Trophoblast cell (in vitro differentiated cells and primary cell): Measurements from ENCODE around the gene FNDC3B.

Source experiments
- DNase-seq, 2 donors: peaks; one replicate each; pipeline ENCODE4 v3.0.0-alpha.2; 2016
- H2AFZ ChIP-seq: 2 replicates; pipeline ENCODE4 v1.6.1; 2013; ENCODE audit warnings: low read length, moderate library complexity, mild to moderate bottlenecking; ENCODE audit not compliant: insufficient read depth, poor library complexity
- H2AK5ac ChIP-seq: 2 replicates; pipeline ENCODE4 v1.6.1; 2013; ENCODE audit warnings: mild to moderate bottlenecking, low read length
- H2BK120ac ChIP-seq: 2 replicates; pipeline ENCODE4 v1.6.1; 2013; ENCODE audit warnings: low read length, mild to moderate bottlenecking, moderate library complexity; ENCODE audit not compliant: insufficient read depth, poor library complexity
- H2BK12ac ChIP-seq: 2 replicates; pipeline ENCODE4 v1.6.1; 2013; ENCODE audit warnings: mild to moderate bottlenecking, low read length, moderate library complexity
- H2BK5ac ChIP-seq: 2 replicates; pipeline ENCODE4 v1.6.1; 2013; ENCODE audit warnings: low read length, low read depth, moderate library complexity, mild to moderate bottlenecking; ENCODE audit not compliant: poor library complexity
- H3K14ac ChIP-seq: 2 replicates; pipeline ENCODE4 v1.6.1; 2013; ENCODE audit warnings: mild to moderate bottlenecking, low read length
- H3K18ac ChIP-seq: 2 replicates; pipeline ENCODE4 v1.6.1; 2013; ENCODE audit warnings: mild to moderate bottlenecking, low read length
- H3K23ac ChIP-seq: 2 replicates; pipeline ENCODE4 v1.6.1; 2013; ENCODE audit warnings: low read length
- H3K27ac ChIP-seq: 2 replicates; pipeline ENCODE4 v1.5.1; 2013; ENCODE audit warnings: low read depth, mild to moderate bottlenecking, inconsistent platforms, low read length, moderate library complexity
- H3K27me3 ChIP-seq: 2 replicates; pipeline ENCODE4 v1.6.1; 2013; ENCODE audit warnings: inconsistent platforms, mild to moderate bottlenecking, low read length, moderate library complexity; ENCODE audit not compliant: insufficient read depth
- H3K36me3 ChIP-seq, 2 experiments: 1 replicate in 1 of 2; 2 replicates in 1 of 2; pipeline ENCODE4 v1.6.1; 2013; ENCODE audit warnings: low read length in 2 of 2, mild to moderate bottlenecking in 2 of 2, moderate library complexity in 1 of 2; ENCODE audit not compliant: insufficient read depth in 2 of 2, control insufficient read depth in 1 of 2
- H3K4ac ChIP-seq: 2 replicates; pipeline ENCODE4 v1.6.1; 2013; ENCODE audit warnings: low read depth, mild to moderate bottlenecking, low read length, moderate library complexity
- H3K4me1 ChIP-seq, 2 experiments: 1 replicate in 1 of 2; 2 replicates in 1 of 2; pipeline ENCODE4 v1.6.1; 2013; ENCODE audit warnings: low read length in 2 of 2, mild to moderate bottlenecking in 2 of 2, moderate library complexity in 1 of 2; ENCODE audit not compliant: insufficient read depth in 2 of 2, control insufficient read depth in 1 of 2
- H3K4me2 ChIP-seq: 2 replicates; pipeline ENCODE4 v1.6.1; 2013; ENCODE audit warnings: inconsistent platforms, mild to moderate bottlenecking, low read length, moderate library complexity
- H3K4me3 ChIP-seq: 2 replicates; pipeline ENCODE4 v1.5.1; 2013; ENCODE audit warnings: mild to moderate bottlenecking, low read depth, low read length, inconsistent platforms
- H3K79me1 ChIP-seq: one replicate; pipeline ENCODE4 v1.6.1; 2013; ENCODE audit warnings: low read length
- H3K79me2 ChIP-seq: 2 replicates; pipeline ENCODE4 v1.6.1; 2013; ENCODE audit warnings: low read length, mild to moderate bottlenecking; ENCODE audit not compliant: control insufficient read depth, insufficient read depth, poor library complexity
- H3K9ac ChIP-seq: 2 replicates; pipeline ENCODE4 v1.6.1; 2013; ENCODE audit warnings: mild to moderate bottlenecking, low read length
- H3K9me3 ChIP-seq: 2 replicates; pipeline ENCODE4 v1.6.1; 2013; ENCODE audit warnings: low read depth, mild to moderate bottlenecking, control low read depth, inconsistent platforms, low read length; ENCODE audit not compliant: insufficient read depth
- H4K12ac ChIP-seq: 2 replicates; pipeline ENCODE4 v1.6.1; 2013; ENCODE audit warnings: low read depth, mild to moderate bottlenecking, low read length, moderate library complexity
- H4K8ac ChIP-seq: 2 replicates; pipeline ENCODE4 v1.6.1; 2013; ENCODE audit warnings: low read depth, mild to moderate bottlenecking, low read length, moderate library complexity
- H4K91ac ChIP-seq: one replicate; pipeline ENCODE4 v1.6.1; 2013; ENCODE audit warnings: low read depth, mild to moderate bottlenecking, low read length, moderate library complexity
- WGBS: extraction: QIAGEN DNeasy Blood & Tissue Kit; methylation state at CpG from one replicate; pipeline ENCODE4 v1.1.7; 2013; ENCODE audit warnings: missing lambda C conversion rate; ENCODE audit not compliant: insufficient read length, insufficient coverage; ENCODE audit errors: extremely low coverage; 5-methylcytosine and 5-hydroxymethylcytosine counted together

The FNDC3B gene

DNA sequence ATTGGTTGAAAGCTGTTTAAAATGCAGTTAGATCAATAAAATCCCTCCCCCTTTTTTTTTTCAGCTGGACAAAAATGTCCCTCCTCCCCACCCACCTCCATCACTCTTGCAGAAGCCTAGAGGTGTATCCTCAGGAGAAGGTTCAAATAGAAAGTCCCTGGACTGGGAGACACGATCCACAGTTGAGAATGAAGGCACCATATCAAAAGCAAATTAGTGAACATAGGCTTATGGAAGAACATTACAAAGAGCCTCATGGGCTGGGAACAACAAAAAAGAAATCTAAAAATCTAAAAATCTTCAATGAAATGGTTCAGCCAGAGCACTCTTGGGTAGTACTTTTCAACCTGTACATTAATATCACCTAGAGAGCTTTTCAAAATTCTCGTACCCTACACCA lies 362.7 kb downstream of the FNDC3B start:
- H3K79me1 ChIP-seq: no peaks in the 10 kb centered on the region
- no peak overlapping the region for H3K9ac ChIP-seq
- H2BK120ac ChIP-seq: no peak overlapping the region
- H2AFZ ChIP-seq: no peak overlapping the region
- no peak for DNase-seq
- H3K79me2 ChIP-seq: no peaks in the 10 kb centered on the region
- no peak overlapping the region for H4K91ac ChIP-seq
- peaks cover under 1 to 1% of the 10 kb centered on the region in 2 experiments for H3K36me3 ChIP-seq
- no peak overlapping the region for H3K14ac ChIP-seq
- no peak overlapping the region for H2BK12ac ChIP-seq
- no peak overlapping the region for H2BK5ac ChIP-seq
- no peak overlapping the region for H3K23ac ChIP-seq
- no peak overlapping the region for H4K12ac ChIP-seq
- H2AK5ac ChIP-seq: no peak overlapping the region
- no peaks in the 10 kb centered on the region for H3K27me3 ChIP-seq
- no peak overlapping the region for H3K4me3 ChIP-seq
- H3K27ac ChIP-seq: no peak overlapping the region
- no peaks in the 10 kb centered on the region for H3K4me1 ChIP-seq
- H4K8ac ChIP-seq: no peak overlapping the region
- H3K4ac ChIP-seq: no peak overlapping the region
- H3K18ac ChIP-seq: no peak overlapping the region
- WGBS: no CpG with 5 or more reads among the region's 2 CpGs
- no peaks in the 10 kb centered on the region for H3K9me3 ChIP-seq
- no peak overlapping the region for H3K4me2 ChIP-seq

DNA sequence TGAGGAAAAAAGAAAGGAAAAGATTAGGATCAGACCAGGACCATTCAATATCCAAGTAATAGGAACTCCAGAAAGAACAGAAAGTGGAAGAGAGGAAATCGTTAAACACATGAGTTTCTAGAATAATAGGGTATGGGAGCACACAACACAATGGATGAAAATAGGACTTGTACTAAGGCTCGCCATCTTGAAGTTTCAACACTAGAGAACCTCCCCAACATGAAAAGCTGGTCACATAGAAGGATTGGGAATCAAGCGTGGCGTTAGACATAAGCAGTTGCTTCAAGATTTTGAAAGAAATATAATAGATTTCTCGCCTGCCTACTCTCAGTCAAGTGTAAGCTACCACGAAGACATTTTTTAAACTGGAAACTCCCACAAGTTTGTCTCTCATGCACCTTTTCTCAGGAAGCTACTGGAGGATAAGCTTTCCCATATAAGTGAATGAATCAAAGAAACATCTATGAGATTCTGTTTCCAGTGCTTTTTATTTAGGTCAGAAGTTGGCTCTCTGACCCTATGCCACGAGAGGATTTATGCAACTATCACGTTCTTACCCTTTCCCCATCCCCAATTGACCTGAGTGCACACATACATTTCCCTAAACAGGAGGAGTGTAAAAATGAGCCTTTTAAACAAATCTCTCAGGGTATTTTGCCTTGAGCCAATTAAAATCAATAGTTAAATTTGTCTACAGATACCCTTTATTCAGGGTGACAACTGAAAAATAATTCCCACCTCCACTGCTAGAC lies 363.7 kb downstream of the FNDC3B start:
- Histone ChIP-seq H3K4me2 (no peak overlapping the region), H3K27me3 (no peaks in the 10 kb centered on the region), H3K36me3 (no peaks in the 10 kb centered on the region), H3K4me3 (no peak overlapping the region), H3K14ac (no peak overlapping the region), H2BK120ac (no peak overlapping the region), H3K23ac (no peak overlapping the region), H3K4ac (no peak overlapping the region), H2AK5ac (no peak overlapping the region), H3K9ac (no peak overlapping the region), H2AFZ (no peak overlapping the region), H2BK5ac (no peak overlapping the region), H3K79me1 (no peaks in the 10 kb centered on the region), H3K9me3 (no peaks in the 10 kb centered on the region), H3K4me1 (no peaks in the 10 kb centered on the region), H3K79me2 (no peaks in the 10 kb centered on the region), H3K27ac (no peak overlapping the region), H4K91ac (no peak overlapping the region), H4K8ac (no peak overlapping the region), H2BK12ac (no peak overlapping the region), H4K12ac (no peak overlapping the region), H3K18ac (no peak overlapping the region)
- DNase-seq: no peak
- WGBS: no CpG with 5 or more reads among the region's 8 CpGs

DNA sequence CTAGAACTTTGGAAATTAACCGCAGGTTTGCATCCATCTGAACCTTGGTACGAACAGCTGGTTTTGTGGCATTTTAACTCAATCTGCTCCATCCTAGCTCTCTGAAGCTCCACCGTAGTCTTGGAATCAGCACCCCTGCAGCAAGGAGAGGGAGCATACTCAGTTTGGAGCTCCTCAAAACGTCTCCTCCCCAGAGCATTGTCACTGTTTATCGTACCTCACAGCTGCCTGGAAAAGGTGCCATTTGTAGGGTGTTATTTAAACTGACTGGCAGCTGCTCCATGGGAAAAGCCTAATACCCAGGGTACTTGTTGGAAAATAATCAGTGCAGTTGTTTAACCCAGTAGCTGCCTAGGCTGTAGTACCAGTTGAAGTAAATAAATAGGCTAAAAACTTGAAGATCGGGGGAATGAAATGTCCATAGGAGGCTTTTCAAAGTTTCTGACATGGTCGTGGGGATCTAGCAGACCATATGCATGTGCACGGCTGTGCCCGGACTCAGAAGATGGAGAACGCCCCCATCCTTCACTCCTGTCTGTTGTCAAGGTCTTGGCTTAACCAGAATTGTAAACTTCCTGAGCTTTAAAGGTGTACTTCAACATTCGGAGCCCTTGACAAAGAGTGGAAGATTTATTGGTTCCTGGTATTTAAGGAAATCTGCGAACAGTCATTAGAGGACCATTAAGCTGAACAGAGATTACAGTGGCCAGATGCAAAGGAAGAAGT lies 365.0 kb downstream of the FNDC3B start:
- Histone ChIP-seq H3K14ac (no peak overlapping the region), H3K9me3 (no peaks in the 10 kb centered on the region), H3K27ac (no peak overlapping the region), H3K36me3 (no peaks in the 10 kb centered on the region), H2BK5ac (no peak overlapping the region), H3K79me1 (no peaks in the 10 kb centered on the region), H3K23ac (no peak overlapping the region), H3K4ac (no peak overlapping the region), H3K79me2 (no peaks in the 10 kb centered on the region), H3K4me1 (no peaks in the 10 kb centered on the region), H2AFZ (no peak overlapping the region), H4K8ac (no peak overlapping the region), H2BK120ac (no peak overlapping the region), H4K91ac (no peak overlapping the region), H2AK5ac (no peak overlapping the region), H3K9ac (no peak overlapping the region), H4K12ac (no peak overlapping the region), H3K27me3 (no peaks in the 10 kb centered on the region), H3K4me2 (no peak overlapping the region), H3K18ac (no peak overlapping the region), H2BK12ac (no peak overlapping the region), H3K4me3 (no peak overlapping the region)
- no peak for DNase-seq
- WGBS: no CpG with 5 or more reads among the region's 12 CpGs

GRCh38 chr3:172405914-172406313 lies 366.5 kb downstream of the FNDC3B start:
- Histone ChIP-seq H4K91ac (no peak overlapping the region), H3K4me2 (no peak overlapping the region), H3K27ac (no peak overlapping the region), H3K79me2 (no peaks in the 10 kb centered on the region), H3K18ac (no peak overlapping the region), H2BK120ac (no peak overlapping the region), H3K36me3 (no peaks in the 10 kb centered on the region), H3K4ac (no peak overlapping the region), H3K4me3 (no peak overlapping the region), H4K12ac (no peak overlapping the region), H3K4me1 (no peaks in the 10 kb centered on the region), H4K8ac (no peak overlapping the region), H3K23ac (no peak overlapping the region), H3K9ac (no peak overlapping the region), H2AK5ac (no peak overlapping the region), H3K27me3 (no peaks in the 10 kb centered on the region), H3K79me1 (no peaks in the 10 kb centered on the region), H2BK12ac (no peak overlapping the region), H3K14ac (no peak overlapping the region), H2AFZ (no peak overlapping the region), H3K9me3 (no peaks in the 10 kb centered on the region), H2BK5ac (no peak overlapping the region)
- WGBS: no CpG with 5 or more reads among the region's 2 CpGs
- DNase-seq: no peak
